HG02642 (cell line): ENCODE results near the gene IFFO2.

Experiments used
- ATAC-seq: cut with Tn5 transposase; IDR thresholded peaks from one replicate; pipeline ENCODE4 v1.9.1; 2021; ENCODE audit warnings: mild to moderate bottlenecking; ENCODE audit not compliant: unreplicated experiment, poor library complexity

IFFO2 gene

GRCh38 chr1:18938707-18939070, 17.8 kb downstream of the IFFO2 start:
- no peak for ATAC-seq

GRCh38 chr1:18938008-18938706, 18.3 kb downstream of the IFFO2 start:
- ATAC-seq, result no peak

GRCh38 chr1:18937539-18937938, 18.9 kb downstream of the IFFO2 start:
- ATAC-seq, result no peak

DNA sequence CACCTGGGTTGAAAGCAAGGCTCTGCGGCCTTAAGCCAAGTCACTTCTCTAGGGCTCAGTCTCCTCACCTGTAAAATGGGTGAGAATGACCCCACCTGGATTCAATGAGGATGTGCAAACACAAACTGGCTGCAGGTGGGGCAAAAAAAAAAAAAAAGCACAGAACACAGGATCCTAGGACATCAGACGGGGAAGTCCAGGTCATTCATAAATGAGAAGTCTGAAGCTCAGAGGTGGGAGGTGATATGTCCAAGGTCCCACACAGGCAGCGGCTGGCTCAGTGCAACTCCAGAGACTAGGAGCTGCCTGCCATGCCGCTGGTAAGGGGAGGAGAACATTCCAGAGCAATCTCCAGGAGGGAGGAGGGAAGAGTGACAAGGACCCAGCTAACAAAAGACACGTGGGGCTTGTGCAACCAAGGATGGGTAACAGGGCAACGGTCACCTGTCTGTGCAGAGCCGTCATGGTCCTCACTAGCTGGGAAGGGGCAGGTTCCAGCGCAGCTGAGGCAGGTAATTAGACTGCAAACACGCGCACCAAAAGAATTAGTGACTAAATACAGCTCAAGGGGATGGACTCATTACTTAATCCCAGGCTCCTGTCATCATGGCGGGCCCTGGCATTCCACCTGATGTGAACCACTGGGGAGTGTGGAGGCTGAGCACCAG, 19.5 kb downstream of the IFFO2 start:
- no peak for ATAC-seq

- no peak for ATAC-seq
These were observed 20.0 kb downstream of the IFFO2 start for GRCh38 chr1:18936471-18936813.

DNA sequence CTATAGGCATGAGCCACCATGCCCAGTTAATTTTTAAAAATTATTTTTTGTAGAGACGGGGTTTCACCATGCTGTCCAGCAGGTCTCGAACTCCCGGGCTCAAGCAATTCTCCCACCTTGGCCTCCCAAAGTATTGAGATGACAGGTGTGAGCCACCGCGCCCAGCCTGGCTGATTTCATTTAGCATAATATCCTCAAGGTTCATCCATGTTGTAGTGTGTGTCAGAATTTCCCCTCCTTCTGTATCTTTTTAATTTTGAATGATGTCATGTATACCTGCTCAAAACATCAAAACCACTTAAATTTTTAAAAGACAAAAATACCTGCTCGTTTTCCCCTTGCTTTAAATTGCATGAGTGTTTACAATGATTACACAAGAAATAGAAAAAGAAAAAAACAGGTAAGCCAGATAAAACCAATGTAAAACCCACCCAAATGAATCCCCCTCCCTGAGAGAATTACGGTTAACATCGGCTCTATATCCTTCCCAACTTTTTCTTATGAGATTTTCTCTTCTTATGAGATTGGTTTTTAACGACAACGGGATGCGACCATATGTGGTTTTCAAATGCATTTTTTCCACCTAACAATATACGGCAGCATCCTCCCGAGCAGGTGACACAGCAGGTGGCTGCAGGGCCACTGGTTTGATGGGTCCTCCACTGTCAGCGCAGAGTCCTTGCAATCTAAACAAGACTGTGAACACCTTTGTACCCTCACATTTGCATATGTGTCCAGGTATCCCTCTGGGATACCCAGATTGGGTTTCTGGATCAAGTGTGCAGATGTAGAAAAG, 22.1 kb downstream of the IFFO2 start:
- no peak for ATAC-seq

GRCh38 chr1:18932879-18933278, 23.6 kb downstream of the IFFO2 start:
- no peak for ATAC-seq

GRCh38 chr1:18932387-18932786, 24.1 kb downstream of the IFFO2 start:
- ATAC-seq, result no peak

DNA sequence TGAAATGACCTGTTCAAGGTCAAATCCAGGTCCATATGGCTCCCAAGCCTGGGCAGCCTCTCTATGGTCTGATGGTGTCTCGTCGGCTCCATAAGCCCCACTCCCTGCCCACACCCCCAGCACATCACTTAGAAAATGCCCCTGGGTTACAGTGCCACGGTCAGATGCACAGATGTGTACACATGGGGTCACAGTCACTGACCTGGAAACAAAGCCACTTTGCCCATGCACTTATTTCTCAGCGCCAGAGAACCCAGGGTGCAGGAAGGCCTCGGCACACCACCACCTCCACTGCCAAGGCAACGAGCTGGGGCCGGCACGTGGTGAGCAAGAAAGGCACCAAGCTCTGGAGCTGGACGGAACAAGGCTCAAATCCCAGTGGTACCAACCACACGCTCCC, 24.7 kb downstream of the IFFO2 start:
- ATAC-seq, result no peak

GRCh38 chr1:18929686-18930085, 26.8 kb downstream of the IFFO2 start:
- no peak for ATAC-seq

GRCh38 chr1:18928985-18929384, 27.5 kb downstream of the IFFO2 start:
- no peak for ATAC-seq

GRCh38 chr1:18928406-18928805, 28.1 kb downstream of the IFFO2 start:
- ATAC-seq, result no peak

DNA sequence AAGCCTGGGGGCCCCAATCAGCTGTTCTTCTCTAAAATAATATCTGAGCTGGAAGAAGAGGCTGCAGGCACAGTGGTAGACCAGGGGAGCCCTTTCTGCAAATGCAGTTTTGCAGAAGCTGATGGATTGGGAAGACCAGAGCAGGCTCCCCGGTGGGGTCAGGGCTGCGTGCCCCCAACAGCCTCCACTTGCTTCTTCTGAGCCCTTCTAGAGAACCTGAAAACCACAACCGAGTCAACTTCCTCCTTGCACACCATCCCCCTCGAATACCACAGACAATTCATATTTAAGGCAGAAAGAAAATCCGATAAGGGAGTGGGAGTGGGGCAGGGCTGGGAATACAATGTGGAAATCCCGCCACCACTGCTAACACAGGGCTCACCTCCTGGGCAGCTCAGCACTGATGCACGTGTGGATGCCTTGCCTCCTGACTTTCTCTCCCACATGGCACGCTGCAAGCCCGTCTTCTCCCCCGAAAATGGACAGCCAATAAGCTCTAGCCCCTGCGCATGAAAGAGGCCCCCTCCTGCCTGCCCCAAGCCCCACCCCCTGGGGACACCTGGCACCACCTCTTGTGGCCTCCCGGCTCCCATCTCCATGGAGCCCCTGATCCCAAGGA, 28.7 kb downstream of the IFFO2 start:
- peak; percentile 33 for ATAC-seq

GRCh38 chr1:18927082-18927653, 29.3 kb downstream of the IFFO2 start:
- ATAC-seq, result peak; percentile 21

DNA sequence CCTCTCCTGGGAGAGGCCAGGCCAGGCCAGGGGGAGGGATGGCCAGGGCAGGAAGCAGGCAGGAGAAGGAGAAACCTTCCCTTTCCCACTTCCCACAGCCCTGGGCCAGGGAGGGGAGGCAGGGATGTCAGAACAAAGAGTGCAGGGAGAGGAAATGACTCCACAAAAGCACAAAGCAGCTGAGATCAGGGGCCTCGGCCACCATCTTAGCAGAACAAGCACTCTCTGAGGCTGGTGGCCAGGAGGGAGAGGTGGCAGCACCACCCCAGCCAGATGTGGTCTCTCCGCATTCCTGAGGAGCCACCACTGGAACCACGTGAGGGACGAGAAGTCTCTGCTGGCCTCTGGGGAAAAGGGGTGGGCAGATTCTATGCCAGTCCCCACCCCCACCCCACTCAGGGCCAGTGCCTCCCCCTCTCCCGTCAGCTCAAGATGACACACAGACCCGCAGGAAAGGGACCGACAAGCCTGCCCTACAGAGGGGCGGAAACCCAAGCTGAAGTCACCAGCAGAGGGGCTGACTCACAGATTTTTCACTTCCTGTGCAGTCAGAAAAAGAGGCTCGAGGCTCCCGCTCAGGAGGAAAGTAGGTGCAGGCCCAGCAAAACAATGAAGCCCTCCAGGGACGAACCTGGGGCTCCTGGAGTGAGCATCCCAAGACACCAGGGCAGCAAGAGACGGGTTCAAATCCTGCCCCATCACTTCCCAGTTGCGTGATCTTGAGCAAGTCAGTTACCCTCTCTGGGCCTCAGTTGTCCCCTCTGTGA, 30.0 kb downstream of the IFFO2 start:
- ATAC-seq, result peak; percentile 48

DNA sequence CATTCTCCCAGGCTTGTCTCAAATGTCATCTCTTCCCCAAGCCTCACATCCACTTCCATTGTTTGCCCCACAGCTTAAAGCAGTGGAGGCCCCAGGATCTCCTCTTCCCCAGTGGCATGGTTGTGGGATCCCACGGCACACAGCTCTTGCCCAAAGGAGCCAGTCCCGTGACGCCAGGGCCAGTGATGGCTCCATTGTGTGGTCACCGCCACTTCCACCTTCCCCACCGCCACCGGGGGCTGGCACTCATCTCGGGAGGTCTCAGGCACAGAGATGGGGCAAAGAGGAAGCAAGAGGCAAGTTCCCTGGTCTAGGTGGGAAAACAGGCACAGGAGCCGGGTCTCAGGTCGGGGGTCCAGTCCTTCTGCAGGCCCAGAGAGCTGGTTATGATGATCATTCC, 31.2 kb downstream of the IFFO2 start:
- ATAC-seq, result no peak

DNA sequence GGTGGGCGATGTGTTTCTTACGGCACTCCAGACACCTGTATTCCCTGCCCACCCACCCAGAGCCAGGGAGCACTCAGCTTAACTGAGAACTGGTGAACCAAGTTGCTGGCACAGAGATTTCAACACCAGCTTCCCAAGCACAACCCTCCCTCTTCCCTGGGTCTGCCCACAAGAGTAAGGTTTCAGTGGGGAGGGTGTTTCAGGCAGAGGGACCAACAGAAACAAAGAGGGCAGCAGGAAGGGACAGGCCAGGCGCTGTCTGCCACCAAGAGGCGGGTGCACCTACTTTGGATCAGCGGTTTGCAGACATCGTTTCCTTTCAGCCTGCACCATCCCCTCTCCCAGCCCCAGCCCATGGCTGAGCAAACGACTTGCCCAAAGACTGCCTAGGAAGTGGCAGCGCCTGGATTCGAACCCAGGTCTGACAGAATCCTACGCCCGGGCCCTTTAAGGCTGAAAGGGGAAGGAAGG, 32.2 kb downstream of the IFFO2 start:
- no peak for ATAC-seq

- no peak for ATAC-seq
These were observed 32.7 kb downstream of the IFFO2 start for GRCh38 chr1:18923756-18924211.

DNA sequence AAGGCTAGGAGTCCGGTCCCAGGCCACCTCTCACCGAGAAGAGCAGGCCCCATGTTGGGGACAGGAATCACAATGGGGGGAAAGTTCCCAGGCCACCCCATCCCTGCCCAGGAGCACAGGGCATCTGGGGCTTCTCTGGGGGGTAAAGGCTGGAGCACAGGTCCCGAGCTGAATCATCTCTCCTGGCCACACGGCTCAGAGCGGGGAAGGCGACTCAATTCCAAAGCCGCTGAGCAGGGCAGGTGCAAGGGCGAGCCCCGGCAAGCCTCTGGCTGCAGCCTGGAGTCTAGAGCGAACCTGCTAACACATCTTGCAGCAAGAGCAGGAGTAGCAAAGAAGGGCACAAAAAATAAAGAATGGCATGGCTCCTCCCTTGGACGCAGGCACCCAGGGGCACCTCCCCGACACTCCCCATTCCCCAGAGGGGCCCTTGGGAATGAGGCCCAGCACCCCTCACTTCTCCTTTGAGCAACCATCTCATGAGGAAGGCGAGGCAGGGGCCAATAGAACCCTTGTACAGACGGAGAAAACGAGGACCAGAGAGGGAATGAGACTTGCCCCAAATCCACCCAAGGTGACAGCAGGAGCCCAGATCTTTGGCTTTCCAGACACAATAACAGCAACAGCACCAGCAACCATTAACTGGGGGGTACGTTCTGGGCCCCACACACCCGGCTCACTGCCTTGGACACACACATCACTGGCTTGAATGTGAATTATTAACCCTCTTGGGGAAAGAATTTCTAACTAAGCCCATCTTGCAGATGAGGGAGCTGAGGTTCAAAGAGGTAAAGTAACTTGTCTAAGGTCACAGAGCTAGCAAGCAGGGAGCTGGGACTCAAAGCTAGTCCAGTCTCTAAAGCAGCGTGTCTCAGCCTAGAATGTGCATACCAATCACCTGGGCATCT, 33.4 kb downstream of the IFFO2 start:
- ATAC-seq, result no peak
